ENCODE results near the gene SNX5. TPM values are rescaled to one million over a fixed set of nuclear protein-coding genes. Genes with fewer than 3 reads are reported as not detected.

SNX5 gene
- total and polyA plus RNA-seq, 2 of the 13 experiments (the other 11 are each of a cell fraction or from before 2014, with no cell fraction given) = 664 to 1,040 TPM

DNA sequence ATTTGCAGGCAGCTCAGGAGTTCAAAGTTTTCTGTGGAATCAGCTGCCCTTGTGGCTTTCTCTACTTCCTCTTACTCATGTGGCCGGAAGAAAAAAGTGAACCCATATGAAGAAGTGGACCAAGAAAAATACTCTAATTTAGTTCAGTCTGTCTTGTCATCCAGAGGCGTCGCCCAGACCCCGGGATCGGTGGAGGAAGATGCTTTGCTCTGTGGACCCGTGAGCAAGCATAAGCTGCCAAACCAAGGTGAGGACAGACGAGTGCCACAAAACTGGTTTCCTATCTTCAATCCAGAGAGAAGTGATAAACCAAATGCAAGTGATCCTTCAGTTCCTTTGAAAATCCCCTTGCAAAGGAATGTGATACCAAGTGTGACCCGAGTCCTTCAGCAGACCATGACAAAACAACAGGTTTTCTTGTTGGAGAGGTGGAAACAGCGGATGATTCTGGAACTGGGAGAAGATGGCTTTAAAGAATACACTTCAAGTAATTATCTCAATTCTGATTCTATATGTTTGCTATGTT lies 1.4 kb upstream of the SNX5 start (continued):
- TF ChIP-seq ZNF256 (CRISPR knock-in tag; conservative IDR thresholded peaks at IDR 0.05) (no peak), ZNF792 (CRISPR knock-in tag; IDR thresholded peaks at IDR 0.05) (no peak), ZFP36 (IDR thresholded peaks at IDR 0.05; ENCODE audit: borderline replicate concordance, low read depth, low read length, partially characterized antibody) (no peak), NBN (conservative IDR thresholded peaks at IDR 0.05) (no peak), MTF2 (CRISPR knock-in tag; IDR thresholded peaks at IDR 0.05; ENCODE audit: borderline replicate concordance) (no peak), MBD4 (IDR thresholded peaks at IDR 0.05; ENCODE audit: borderline replicate concordance, low read length) (0 out of 2 replicates have a peak, but pooled peaks have one; percentile 54), HNF4G (IDR thresholded peaks at IDR 0.05; ENCODE audit: borderline replicate concordance, low read depth, low read length) (peak; percentile 40; the same call in 1 of the 2 replicates), HNF4G (CRISPR knock-in tag; IDR thresholded peaks at IDR 0.05; ENCODE audit: borderline replicate concordance, low read depth) (no peak), TAF1 (CRISPR knock-in tag; IDR thresholded peaks at IDR 0.05) (no peak), ZNF263 (CRISPR knock-in tag; IDR thresholded peaks at IDR 0.05) (no peak), ZSCAN29 (CRISPR knock-in tag; conservative IDR thresholded peaks at IDR 0.05) (no peak), ZKSCAN1 (IDR thresholded peaks at IDR 0.05; ENCODE audit: low read length) (no peak), HDAC6 (IDR thresholded peaks at IDR 0.05; ENCODE audit: low read depth, low read length) (no peak), ZBTB7B (CRISPR knock-in tag; IDR thresholded peaks at IDR 0.05) (no peak), ZZZ3 (CRISPR knock-in tag; IDR thresholded peaks at IDR 0.05; ENCODE audit: borderline replicate concordance) (no peak; the same call in 1 of the 2 replicates), ZSCAN12 (CRISPR knock-in tag; IDR thresholded peaks at IDR 0.05) (no peak), FOXA3 (CRISPR knock-in tag; IDR thresholded peaks at IDR 0.05) (no peak)
- TF ChIP-seq, protein P1, sequence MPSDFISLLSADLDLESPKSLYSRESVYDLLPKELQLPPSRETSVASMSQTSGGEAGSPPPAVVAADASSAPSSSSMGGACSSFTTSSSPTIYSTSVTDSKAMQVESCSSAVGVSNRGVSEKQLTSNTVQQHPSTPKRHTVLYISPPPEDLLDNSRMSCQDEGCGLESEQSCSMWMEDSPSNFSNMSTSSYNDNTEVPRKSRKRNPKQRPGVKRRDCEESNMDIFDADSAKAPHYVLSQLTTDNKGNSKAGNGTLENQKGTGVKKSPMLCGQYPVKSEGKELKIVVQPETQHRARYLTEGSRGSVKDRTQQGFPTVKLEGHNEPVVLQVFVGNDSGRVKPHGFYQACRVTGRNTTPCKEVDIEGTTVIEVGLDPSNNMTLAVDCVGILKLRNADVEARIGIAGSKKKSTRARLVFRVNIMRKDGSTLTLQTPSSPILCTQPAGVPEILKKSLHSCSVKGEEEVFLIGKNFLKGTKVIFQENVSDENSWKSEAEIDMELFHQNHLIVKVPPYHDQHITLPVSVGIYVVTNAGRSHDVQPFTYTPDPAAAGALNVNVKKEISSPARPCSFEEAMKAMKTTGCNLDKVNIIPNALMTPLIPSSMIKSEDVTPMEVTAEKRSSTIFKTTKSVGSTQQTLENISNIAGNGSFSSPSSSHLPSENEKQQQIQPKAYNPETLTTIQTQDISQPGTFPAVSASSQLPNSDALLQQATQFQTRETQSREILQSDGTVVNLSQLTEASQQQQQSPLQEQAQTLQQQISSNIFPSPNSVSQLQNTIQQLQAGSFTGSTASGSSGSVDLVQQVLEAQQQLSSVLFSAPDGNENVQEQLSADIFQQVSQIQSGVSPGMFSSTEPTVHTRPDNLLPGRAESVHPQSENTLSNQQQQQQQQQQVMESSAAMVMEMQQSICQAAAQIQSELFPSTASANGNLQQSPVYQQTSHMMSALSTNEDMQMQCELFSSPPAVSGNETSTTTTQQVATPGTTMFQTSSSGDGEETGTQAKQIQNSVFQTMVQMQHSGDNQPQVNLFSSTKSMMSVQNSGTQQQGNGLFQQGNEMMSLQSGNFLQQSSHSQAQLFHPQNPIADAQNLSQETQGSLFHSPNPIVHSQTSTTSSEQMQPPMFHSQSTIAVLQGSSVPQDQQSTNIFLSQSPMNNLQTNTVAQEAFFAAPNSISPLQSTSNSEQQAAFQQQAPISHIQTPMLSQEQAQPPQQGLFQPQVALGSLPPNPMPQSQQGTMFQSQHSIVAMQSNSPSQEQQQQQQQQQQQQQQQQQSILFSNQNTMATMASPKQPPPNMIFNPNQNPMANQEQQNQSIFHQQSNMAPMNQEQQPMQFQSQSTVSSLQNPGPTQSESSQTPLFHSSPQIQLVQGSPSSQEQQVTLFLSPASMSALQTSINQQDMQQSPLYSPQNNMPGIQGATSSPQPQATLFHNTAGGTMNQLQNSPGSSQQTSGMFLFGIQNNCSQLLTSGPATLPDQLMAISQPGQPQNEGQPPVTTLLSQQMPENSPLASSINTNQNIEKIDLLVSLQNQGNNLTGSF (CRISPR knock-in tag; IDR thresholded peaks at IDR 0.05) = no peak
- TF ChIP-seq, protein P2, sequence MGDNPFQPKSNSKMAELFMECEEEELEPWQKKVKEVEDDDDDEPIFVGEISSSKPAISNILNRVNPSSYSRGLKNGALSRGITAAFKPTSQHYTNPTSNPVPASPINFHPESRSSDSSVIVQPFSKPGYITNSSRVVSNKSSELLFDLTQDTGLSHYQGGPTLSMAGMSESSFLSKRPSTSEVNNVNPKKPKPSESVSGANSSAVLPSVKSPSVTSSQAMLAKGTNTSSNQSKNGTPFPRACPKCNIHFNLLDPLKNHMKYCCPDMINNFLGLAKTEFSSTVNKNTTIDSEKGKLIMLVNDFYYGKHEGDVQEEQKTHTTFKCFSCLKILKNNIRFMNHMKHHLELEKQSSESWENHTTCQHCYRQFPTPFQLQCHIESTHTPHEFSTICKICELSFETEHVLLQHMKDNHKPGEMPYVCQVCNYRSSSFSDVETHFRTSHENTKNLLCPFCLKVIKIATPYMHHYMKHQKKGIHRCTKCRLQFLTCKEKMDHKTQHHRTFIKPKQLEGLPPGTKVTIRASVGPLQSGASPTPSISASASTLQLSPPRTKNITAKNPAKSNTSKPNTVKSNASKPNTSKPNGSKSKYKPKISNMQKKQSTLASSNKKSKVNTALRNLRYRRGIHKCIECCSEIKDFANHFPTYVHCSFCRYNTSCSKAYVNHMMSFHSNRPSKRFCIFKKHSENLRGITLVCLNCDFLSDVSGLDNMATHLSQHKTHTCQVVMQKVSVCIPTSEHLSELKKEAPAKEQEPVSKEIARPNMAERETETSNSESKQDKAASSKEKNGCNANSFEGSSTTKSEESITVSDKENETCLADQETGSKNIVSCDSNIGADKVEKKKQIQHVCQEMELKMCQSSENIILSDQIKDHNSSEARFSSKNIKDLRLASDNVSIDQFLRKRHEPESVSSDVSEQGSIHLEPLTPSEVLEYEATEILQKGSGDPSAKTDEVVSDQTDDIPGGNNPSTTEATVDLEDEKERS (CRISPR knock-in tag; IDR thresholded peaks at IDR 0.05) = no peak
- TF ChIP-seq, protein P3, sequence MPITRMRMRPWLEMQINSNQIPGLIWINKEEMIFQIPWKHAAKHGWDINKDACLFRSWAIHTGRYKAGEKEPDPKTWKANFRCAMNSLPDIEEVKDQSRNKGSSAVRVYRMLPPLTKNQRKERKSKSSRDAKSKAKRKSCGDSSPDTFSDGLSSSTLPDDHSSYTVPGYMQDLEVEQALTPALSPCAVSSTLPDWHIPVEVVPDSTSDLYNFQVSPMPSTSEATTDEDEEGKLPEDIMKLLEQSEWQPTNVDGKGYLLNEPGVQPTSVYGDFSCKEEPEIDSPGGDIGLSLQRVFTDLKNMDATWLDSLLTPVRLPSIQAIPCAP (CRISPR knock-in tag; IDR thresholded peaks at IDR 0.05; ENCODE audit: low read depth) = no peak
